MCF 10A (cell line): Measurements from ENCODE around the gene SDCCAG8. TPM values are rescaled to one million over a fixed set of nuclear protein-coding genes. Genes with fewer than 3 reads are reported as not detected.

Source experiments
- BruUV-seq: library from RNA; stranded (reverse); fragments of 400-500 nt; replicated peaks from 2 replicates; lab custom pipeline; 2021; lab: Mats Ljungman, UMichigan
- CTCF ChIA-PET: fragments of 300-600 bp; sonication (Branson Sonifier 250); formaldehyde crosslinking; extraction: SDS; loops from one replicate; lab custom pipeline; 2021; ENCODE audit warnings: antibody characterized with exemption, inconsistent platforms; lab: Yijun Ruan, JAX
- POLR2A ChIA-PET: fragments of 300-600, 350-650 bp; sonication (Branson Sonifier 250); formaldehyde crosslinking; extraction: SDS; loops from one replicate; lab custom pipeline; 2020; ENCODE audit warnings: antibody characterized with exemption, inconsistent platforms; lab: Yijun Ruan, JAX
- DNase-seq: peaks from one replicate; pipeline ENCODE4 v3.0.0-alpha.2; 2018; ENCODE audit not compliant: unreplicated experiment
- H3K27ac Mint-ChIP-seq: one replicate; pipeline ENCODE4 v1.8.0; 2022; ENCODE audit warnings: mild to moderate bottlenecking, low read depth, mixed read lengths; ENCODE audit not compliant: unreplicated experiment
- H3K27me3 Mint-ChIP-seq: one replicate; pipeline ENCODE4 v1.8.0; 2022; ENCODE audit warnings: mixed read lengths; ENCODE audit not compliant: insufficient read depth, unreplicated experiment
- H3K36me3 Mint-ChIP-seq: one replicate; pipeline ENCODE4 v1.8.0; 2022; ENCODE audit warnings: mild to moderate bottlenecking, moderate library complexity, mixed read lengths; ENCODE audit not compliant: insufficient read depth, unreplicated experiment
- H3K4me1 Mint-ChIP-seq: one replicate; pipeline ENCODE4 v1.8.0; 2022; ENCODE audit warnings: mixed read lengths; ENCODE audit not compliant: insufficient read depth, unreplicated experiment
- H3K4me3 Mint-ChIP-seq: one replicate; pipeline ENCODE4 v1.8.0; 2022; ENCODE audit warnings: mild to moderate bottlenecking, moderate library complexity, mixed read lengths; ENCODE audit not compliant: unreplicated experiment
- H3K9me3 Mint-ChIP-seq: one replicate; pipeline ENCODE4 v1.8.0; 2022; ENCODE audit warnings: mixed read lengths; ENCODE audit not compliant: unreplicated experiment
- intact Hi-C: fragments of 100-400 bp; cut with micrococcal nuclease; formaldehyde crosslinking; loops from 2 replicates; pipeline ENCODE4 v1.14.1; 2022
- total RNA-seq: library from RNA; stranded (reverse); gene quantifications from 2 replicates; pipeline ENCODE4 v1.2.3, GENCODE V29; 2022
- TF ChIP-seq, protein P1 (sequence below): fragments of 200-600 bp; IDR thresholded peaks from one replicate; pipeline ENCODE4 v1.8.0; 2022; ENCODE audit warnings: antibody characterized with exemption, mild to moderate bottlenecking; ENCODE audit not compliant: unreplicated experiment

SDCCAG8 gene
- total RNA-seq, 1 experiment from 2014 or later = 128 TPM

DNA sequence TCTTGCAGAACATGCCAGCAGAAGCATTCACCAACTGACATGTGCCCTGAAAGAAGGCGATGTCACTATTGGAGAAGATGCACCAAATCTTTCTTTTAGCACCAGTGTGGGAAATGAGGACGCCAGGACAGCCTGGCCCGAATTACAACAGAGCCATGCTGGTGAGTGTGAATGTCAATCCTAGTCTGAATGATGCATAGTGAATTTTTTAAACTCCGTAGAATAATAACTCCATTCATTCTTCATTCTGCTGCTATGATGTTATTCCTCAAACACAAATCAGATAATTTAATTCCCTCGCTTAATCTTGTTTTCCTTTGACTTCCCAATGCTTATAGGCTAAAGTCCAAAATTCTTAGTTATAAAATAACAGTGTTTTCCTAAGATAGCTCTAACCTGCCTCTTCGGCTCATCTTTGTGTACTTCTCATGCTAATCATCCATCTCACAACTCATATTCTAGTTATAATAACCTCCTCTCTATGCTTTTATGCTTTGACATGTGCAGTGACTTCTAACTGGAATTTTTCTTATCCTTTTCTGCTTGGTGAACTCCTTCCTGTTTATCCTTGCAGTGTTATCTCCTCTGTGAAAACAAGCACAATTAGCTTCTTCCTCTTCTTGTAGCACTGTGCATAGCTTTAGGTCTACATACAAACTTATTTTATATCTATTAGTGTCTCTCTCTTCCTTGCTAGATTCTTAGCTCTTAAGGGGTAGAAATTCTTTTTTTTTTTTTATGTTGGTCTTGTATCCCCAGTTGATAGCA, 14.4 kb downstream of the SDCCAG8 start:
- DNase-seq = no peak
- POLR2A ChIA-PET = interaction anchor here (1.3 to 9.4 kb wide), 2 partner anchors 14 to 17 kb away, joined by 3 to 161 read pairs; partner anchors contain the start of genes CEP170 and SDCCAG8
- Mint-ChIP-seq H3K4me1 (peaks cover 24% of the 10 kb centered on the region), H3K9me3 (no peaks in the 10 kb centered on the region), H3K36me3 (peaks cover 58% of the 10 kb centered on the region), H3K4me3 (no peak overlapping the region), H3K27me3 (no peaks in the 10 kb centered on the region), H3K27ac (no peak overlapping the region)
- CTCF ChIA-PET = interaction anchor here (0.7 to 0.8 kb wide), 2 partner anchors 9 to 52 kb away, joined by 3 read pairs; no protein-coding TSS in a partner anchor
- no TSS peak for BruUV-seq
- TF ChIP-seq, protein P1, sequence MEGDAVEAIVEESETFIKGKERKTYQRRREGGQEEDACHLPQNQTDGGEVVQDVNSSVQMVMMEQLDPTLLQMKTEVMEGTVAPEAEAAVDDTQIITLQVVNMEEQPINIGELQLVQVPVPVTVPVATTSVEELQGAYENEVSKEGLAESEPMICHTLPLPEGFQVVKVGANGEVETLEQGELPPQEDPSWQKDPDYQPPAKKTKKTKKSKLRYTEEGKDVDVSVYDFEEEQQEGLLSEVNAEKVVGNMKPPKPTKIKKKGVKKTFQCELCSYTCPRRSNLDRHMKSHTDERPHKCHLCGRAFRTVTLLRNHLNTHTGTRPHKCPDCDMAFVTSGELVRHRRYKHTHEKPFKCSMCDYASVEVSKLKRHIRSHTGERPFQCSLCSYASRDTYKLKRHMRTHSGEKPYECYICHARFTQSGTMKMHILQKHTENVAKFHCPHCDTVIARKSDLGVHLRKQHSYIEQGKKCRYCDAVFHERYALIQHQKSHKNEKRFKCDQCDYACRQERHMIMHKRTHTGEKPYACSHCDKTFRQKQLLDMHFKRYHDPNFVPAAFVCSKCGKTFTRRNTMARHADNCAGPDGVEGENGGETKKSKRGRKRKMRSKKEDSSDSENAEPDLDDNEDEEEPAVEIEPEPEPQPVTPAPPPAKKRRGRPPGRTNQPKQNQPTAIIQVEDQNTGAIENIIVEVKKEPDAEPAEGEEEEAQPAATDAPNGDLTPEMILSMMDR = no peak
- intact Hi-C loops = no loop called here

DNA sequence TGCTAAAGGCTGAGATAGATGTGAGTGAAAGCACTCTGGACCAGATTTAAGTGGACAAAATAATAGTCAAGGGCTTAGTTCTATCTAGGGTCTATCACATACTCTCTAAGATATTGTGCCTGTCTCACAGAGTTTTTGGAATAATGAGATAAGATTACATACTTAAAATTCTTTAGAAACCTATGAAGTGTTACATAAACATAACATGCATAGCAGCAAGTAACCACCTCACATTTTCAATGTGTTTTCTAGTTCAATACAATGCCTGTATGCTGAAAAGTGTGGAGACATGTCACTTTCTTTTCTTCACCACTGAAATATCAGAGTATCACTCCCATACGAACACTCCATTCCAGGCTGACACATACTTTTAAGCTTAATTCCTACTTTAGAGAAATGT, 16.2 kb downstream of the SDCCAG8 start:
- intact Hi-C loops = no loop called here
- H3K4me1 Mint-ChIP-seq = peaks cover 24% of the 10 kb centered on the region
- POLR2A ChIA-PET = interaction anchor here (0.8 to 3.7 kb wide), 12 partner anchors 9 to 51 kb away, joined by 3 to 31 read pairs (median 4); partner anchors contain the start of genes CEP170 and SDCCAG8

DNA sequence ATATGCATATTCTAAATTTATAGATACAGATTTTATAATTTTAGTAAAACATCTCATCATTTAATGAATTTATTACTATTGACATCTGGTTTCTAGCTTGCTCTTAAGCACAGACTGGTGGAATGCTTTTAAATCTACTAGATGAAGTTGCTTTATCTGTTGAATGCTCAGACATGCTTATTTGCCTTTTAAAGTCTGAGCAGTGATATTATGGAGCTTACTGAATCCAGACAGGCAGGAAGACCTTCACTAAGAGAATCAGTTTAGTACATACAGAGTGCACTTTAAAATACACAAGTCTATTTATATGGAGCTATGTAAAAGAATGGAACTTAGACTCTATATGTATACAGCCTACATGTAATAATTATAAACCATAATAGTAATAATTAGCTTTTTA, 16.6 kb downstream of the SDCCAG8 start:
- peaks cover 65% of the 10 kb centered on the region for H3K36me3 Mint-ChIP-seq

More for the DNA sequence above, 16.2 kb downstream of the SDCCAG8 start:
- no peaks in the 10 kb centered on the region for H3K9me3 Mint-ChIP-seq
- H3K27ac Mint-ChIP-seq = no peak overlapping the region
- DNase-seq = no peak
- H3K36me3 Mint-ChIP-seq = peaks cover 67% of the 10 kb centered on the region
- TF ChIP-seq, protein P1 = no peak
- BruUV-seq = no TSS peak
- CTCF ChIA-PET = interaction anchor here (1.8 kb wide), 1 partner anchor 52 kb away, joined by 8 read pairs; no protein-coding TSS in a partner anchor
- H3K27me3 Mint-ChIP-seq = no peaks in the 10 kb centered on the region
- H3K4me3 Mint-ChIP-seq = no peak overlapping the region

More for the DNA sequence above, 16.6 kb downstream of the SDCCAG8 start:
- Mint-ChIP-seq H3K4me3 (no peak overlapping the region), H3K27me3 (no peaks in the 10 kb centered on the region), H3K9me3 (no peaks in the 10 kb centered on the region), H3K4me1 (peaks cover 24% of the 10 kb centered on the region), H3K27ac (no peak overlapping the region)
- POLR2A ChIA-PET = interaction anchor here (0.8 to 3.7 kb wide), 12 partner anchors 9 to 50 kb away, joined by 3 to 31 read pairs (median 4); partner anchors contain the start of genes CEP170 and SDCCAG8
- CTCF ChIA-PET = interaction anchor here (0.8 to 2.1 kb wide), 6 partner anchors 8 to 52 kb away, joined by 4 to 8 read pairs (median 6); partner anchors contain the start of genes CEP170 and SDCCAG8
- DNase-seq = no peak
- no TSS peak for BruUV-seq
- intact Hi-C loops = no loop called here
- TF ChIP-seq, protein P1 = no peak
